Measurements from ENCODE around the gene UHRF2.

The UHRF2 gene

DNA sequence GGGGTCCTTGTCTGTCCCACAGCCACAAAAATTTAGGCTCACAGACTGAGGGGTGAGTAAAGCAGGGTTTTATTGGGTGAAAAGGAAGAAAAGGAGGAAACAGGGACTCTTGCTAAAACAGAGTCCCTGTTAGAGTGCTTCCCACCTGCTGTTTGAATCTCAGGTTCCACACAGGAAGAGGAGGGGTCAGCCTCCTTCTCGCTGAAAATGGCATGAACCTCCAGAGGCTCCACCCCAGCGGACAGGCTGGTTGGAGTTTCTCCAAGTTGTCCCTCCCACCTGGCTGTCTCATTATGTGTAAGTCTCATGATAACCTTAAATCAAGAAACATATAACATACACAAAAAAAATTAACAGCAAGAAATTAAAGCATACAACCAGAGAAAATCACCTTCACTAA lies 28.3 kb upstream of the UHRF2 start:
- TF ChIP-seq, protein P1, sequence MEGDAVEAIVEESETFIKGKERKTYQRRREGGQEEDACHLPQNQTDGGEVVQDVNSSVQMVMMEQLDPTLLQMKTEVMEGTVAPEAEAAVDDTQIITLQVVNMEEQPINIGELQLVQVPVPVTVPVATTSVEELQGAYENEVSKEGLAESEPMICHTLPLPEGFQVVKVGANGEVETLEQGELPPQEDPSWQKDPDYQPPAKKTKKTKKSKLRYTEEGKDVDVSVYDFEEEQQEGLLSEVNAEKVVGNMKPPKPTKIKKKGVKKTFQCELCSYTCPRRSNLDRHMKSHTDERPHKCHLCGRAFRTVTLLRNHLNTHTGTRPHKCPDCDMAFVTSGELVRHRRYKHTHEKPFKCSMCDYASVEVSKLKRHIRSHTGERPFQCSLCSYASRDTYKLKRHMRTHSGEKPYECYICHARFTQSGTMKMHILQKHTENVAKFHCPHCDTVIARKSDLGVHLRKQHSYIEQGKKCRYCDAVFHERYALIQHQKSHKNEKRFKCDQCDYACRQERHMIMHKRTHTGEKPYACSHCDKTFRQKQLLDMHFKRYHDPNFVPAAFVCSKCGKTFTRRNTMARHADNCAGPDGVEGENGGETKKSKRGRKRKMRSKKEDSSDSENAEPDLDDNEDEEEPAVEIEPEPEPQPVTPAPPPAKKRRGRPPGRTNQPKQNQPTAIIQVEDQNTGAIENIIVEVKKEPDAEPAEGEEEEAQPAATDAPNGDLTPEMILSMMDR (IDR thresholded peaks at IDR 0.05; ENCODE audit: extremely low read depth, missing control alignments) = no peak
- no peak for DNase-seq (ENCODE audit: low spot score)

DNA sequence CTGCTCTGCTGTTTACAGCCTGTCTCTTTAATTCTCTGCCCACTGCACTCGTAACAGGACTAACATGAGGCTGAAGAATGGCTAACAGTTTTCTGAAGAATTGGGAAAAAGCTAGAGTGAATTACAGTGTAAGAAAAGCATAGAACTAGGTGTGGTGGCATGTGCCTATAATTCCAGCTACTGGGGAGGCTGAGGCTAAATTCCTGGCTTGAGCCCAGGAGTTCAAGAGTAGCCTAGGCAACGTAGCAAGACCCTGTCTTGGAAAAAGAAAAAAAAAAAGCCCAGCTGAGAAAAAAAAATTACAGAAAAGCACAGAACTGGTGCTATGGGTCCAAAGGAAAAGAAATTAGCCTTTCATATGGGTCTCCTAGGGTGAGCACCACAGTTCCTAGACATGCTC lies 13.9 kb upstream of the UHRF2 start:
- no peak for DNase-seq (ENCODE audit: low spot score)
- TF ChIP-seq, protein P1 (IDR thresholded peaks at IDR 0.05; ENCODE audit: extremely low read depth, missing control alignments) = no peak

DNA sequence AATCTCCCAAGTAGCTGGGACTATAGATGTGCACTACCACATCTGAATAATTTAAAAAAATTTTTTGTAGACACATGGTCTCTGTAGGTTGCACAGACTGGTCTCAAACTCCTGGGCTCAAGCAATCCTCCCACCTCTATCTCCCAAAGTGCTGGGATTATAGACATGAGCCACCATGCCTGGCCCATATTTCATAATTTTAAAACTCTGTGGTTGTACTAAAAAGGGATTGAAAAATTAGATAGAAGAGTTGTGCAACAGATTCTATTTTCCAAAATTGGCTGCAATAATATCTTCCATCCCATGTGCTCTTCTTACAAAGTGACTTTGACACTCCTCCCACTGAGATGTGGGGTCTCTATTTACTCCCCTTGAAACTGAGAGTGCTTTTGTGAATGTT lies 7.6 kb upstream of the UHRF2 start:
- no peak for DNase-seq (ENCODE audit: low spot score)

DNA sequence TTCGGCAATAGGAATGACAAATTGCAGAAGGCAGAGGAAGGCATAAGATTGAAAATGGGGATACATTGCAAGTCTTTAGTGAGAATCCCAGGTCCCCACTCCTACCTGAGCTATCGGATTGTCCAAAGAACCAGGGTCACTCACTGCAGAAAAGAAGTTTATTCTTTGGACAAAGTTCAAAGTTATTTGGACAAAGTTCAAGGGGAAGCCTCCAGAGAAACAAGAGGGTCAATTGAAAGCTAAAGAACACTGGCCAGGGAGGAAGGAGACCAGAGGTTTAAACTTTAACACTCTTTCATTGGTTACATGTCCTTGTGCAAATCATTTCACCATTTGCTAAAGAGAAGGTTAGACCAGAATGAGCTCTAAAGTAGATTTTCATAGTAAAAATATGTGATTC lies 5.2 kb upstream of the UHRF2 start:
- TF ChIP-seq, protein P1 (IDR thresholded peaks at IDR 0.05; ENCODE audit: extremely low read depth, missing control alignments) = no peak
- DNase-seq (ENCODE audit: low spot score) = no peak

More for the DNA sequence above, 7.6 kb upstream of the UHRF2 start:
- TF ChIP-seq, protein P1 (IDR thresholded peaks at IDR 0.05; ENCODE audit: extremely low read depth, missing control alignments) = no peak

DNA sequence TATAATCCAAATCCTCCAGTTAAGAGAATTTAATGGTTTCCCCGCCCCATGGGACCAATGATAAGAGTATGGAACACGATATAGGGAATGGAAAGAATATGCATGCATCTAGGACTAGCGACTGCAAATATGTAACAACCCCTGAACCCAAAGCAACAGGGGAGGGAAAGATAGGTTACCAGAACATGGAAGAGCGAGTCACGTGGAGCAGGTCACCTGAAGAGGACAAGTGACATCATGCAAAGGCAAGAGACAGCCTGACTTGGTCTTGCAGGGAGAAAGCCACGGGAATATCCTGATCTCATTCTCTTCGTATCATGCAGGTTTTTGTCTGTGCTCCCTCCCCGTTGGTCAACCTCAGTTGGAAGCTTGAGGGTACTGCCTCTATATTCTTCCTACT lies 4.7 kb upstream of the UHRF2 start:
- DNase-seq (ENCODE audit: low spot score) = no peak
- TF ChIP-seq, protein P1 (IDR thresholded peaks at IDR 0.05; ENCODE audit: extremely low read depth, missing control alignments) = no peak

DNA sequence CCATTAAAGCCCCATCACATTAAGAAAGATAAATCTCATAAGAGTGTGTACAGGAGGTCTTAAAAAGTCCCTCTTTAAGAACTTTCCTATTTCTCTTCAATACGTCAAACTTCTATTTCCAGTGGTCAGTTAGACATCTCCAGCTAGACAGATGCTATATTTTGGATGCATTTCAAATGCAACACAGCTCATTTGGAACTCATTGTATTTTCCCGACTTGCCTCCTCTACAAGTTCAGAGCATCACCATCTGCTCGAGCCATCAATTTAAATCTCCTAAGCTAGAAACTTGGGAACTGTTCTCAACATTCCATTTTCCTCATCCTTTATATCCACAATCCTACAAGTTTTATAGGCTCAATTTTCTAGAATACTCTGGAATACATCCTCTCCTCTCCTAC lies 3.2 kb upstream of the UHRF2 start:
- DNase-seq (ENCODE audit: low spot score) = no peak
- TF ChIP-seq, protein P1 (IDR thresholded peaks at IDR 0.05; ENCODE audit: extremely low read depth, missing control alignments) = no peak

DNA sequence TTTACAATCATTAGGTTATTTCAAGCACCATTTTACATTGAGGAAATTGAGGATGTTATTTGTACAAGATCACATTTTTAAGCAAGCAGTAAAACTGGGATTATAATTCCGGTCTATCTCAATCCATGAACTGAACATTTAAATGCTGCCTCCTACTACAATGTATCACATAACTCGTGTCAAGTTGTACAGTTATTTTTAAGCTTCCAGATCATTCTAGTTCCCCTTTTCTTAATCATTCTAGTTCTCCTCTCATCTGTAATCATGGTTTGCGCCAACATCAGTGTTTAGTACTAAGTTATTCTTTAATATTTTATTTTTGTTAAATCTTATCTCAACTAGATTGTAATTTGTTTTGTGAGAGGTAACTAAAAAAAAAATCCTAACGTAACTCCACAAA lies 2.4 kb upstream of the UHRF2 start:
- no peak for DNase-seq (ENCODE audit: low spot score)
- TF ChIP-seq, protein P1 (IDR thresholded peaks at IDR 0.05; ENCODE audit: extremely low read depth, missing control alignments) = no peak
